ENCODE results near the gene SEL1L2.
"Not testable (repeated sequence)": the region's sequence is repeated elsewhere in the genome, so short reads cannot be mapped to it uniquely, and the experiment has no call there.

Gene SEL1L2

GRCh38 chr20:14000917-14001316 is 10.5 kb upstream of the SEL1L2 start:
- no peaks in the 10 kb centered on the region for H3K36me3 ChIP-seq (ENCODE audit: control insufficient read depth in 4 of 4, insufficient read depth in 4 of 4, low read length in 3 of 4)
- no peak overlapping the region for H3K4me3 ChIP-seq (ENCODE audit: control insufficient read depth in 1 of 7, extremely low read depth in 1 of 7, insufficient read depth in 4 of 7, low read depth in 2 of 7, low read length in 6 of 7)
- H3K4me1 ChIP-seq (ENCODE audit: control extremely low read depth in 1 of 4, control insufficient read depth in 4 of 4, insufficient read depth in 4 of 4, low read length in 3 of 4), result peaks cover 0 to 5% (median 4%) of the 10 kb centered on the region in 4 experiments
- no CpG with 5 or more reads among the region's 1 CpG for WGBS (ENCODE audit: insufficient coverage)
- H3K27ac ChIP-seq (ENCODE audit: insufficient read depth in 1 of 2, low read depth in 1 of 2, low read length in 2 of 2, poor library complexity in 1 of 2, severe bottlenecking in 2 of 2), result no peak overlapping the region
- CTCF ChIA-PET, result no interaction called here
- peaks cover 2 to 23% (median 16%) of the 10 kb centered on the region in 5 experiments for H3K27me3 ChIP-seq (replicated peaks in 2 of 5; ENCODE audit: control insufficient read depth in 4 of 5, insufficient read depth in 5 of 5, low read length in 4 of 5)
- no peak for DNase-seq
- POLR2A ChIA-PET, result no interaction called here
- H3K9me3 ChIP-seq (ENCODE audit: control extremely low read depth in 1 of 5, control insufficient read depth in 4 of 5, insufficient read depth in 2 of 5, low read depth in 1 of 5, low read length in 4 of 5), result no peaks in the 10 kb centered on the region

GRCh38 chr20:13996265-13996664 is 5.9 kb upstream of the SEL1L2 start:
- H3K36me3 ChIP-seq (ENCODE audit: control insufficient read depth in 4 of 4, insufficient read depth in 4 of 4, low read length in 3 of 4), result no peaks in the 10 kb centered on the region
- DNase-seq, result no peak
- peak overlapping the region; percentile 19 to 71 (median 47) for H3K4me3 ChIP-seq (ENCODE audit: control insufficient read depth in 1 of 7, extremely low read depth in 1 of 7, insufficient read depth in 4 of 7, low read depth in 2 of 7, low read length in 6 of 7)
- H3K27me3 ChIP-seq (replicated peaks in 2 of 5; ENCODE audit: control insufficient read depth in 4 of 5, insufficient read depth in 5 of 5, low read length in 4 of 5), result peaks cover 2 to 37% (median 16%) of the 10 kb centered on the region in 5 experiments
- POLR2A ChIA-PET, result no interaction called here
- CTCF ChIA-PET, result no interaction called here
- H3K9me3 ChIP-seq (ENCODE audit: control extremely low read depth in 1 of 5, control insufficient read depth in 4 of 5, insufficient read depth in 2 of 5, low read depth in 1 of 5, low read length in 4 of 5), result peaks cover 1 to 24% (median 13%) of the 10 kb centered on the region in 5 experiments
- H3K4me1 ChIP-seq (ENCODE audit: control extremely low read depth in 1 of 4, control insufficient read depth in 4 of 4, insufficient read depth in 4 of 4, low read length in 3 of 4), result peaks cover 0 to 14% (median 12%) of the 10 kb centered on the region in 4 experiments
- H3K27ac ChIP-seq (ENCODE audit: insufficient read depth in 1 of 2, low read depth in 1 of 2, low read length in 2 of 2, poor library complexity in 1 of 2, severe bottlenecking in 2 of 2), result no peak overlapping the region
- 8% methylated on average over 11 of the region's 13 CpGs for WGBS (ENCODE audit: insufficient coverage)

DNA sequence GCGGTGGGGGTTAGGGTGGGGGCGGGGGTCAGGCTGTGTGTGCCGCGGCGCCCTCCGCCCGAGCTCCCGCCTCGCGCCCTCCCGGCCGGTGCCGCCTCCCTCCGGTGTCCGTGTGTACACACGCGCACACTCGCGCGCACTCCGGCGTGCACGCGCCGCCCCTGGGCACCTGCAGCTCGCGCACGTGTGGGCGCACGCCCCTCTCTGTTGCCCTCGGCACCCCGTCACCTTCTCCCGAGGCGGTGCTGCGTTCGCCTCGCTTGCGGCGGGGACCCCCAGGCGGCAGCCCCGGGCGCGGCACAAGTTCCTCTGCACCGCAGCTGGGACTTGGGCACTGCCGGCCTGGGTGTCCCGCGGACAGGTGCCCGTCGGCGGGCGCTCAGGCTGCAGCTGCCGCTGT is 5.4 kb upstream of the SEL1L2 start:
- ChIA-PET POLR2A (no interaction called here), CTCF (no interaction called here)
- Histone ChIP-seq H3K4me1 (ENCODE audit: control extremely low read depth in 1 of 4, control insufficient read depth in 4 of 4, insufficient read depth in 4 of 4, low read length in 3 of 4) (peaks cover 0 to 14% (median 12%) of the 10 kb centered on the region in 4 experiments), H3K4me3 (ENCODE audit: control insufficient read depth in 1 of 7, extremely low read depth in 1 of 7, insufficient read depth in 4 of 7, low read depth in 2 of 7, low read length in 6 of 7) (peak overlapping the region; percentile 19 to 71 (median 57)), H3K27ac (ENCODE audit: insufficient read depth in 1 of 2, low read depth in 1 of 2, low read length in 2 of 2, poor library complexity in 1 of 2, severe bottlenecking in 2 of 2) (no peak overlapping the region), H3K9me3 (ENCODE audit: control extremely low read depth in 1 of 5, control insufficient read depth in 4 of 5, insufficient read depth in 2 of 5, low read depth in 1 of 5, low read length in 4 of 5) (peaks cover 1 to 24% (median 13%) of the 10 kb centered on the region in 5 experiments), H3K36me3 (ENCODE audit: control insufficient read depth in 4 of 4, insufficient read depth in 4 of 4, low read length in 3 of 4) (no peaks in the 10 kb centered on the region), H3K27me3 (replicated peaks in 2 of 5; ENCODE audit: control insufficient read depth in 4 of 5, insufficient read depth in 5 of 5, low read length in 4 of 5) (peaks cover 2 to 37% (median 16%) of the 10 kb centered on the region in 5 experiments)
- under 1% methylated on average over 36 of the region's 52 CpGs for WGBS (ENCODE audit: insufficient coverage)
- DNase-seq, result peak; percentile 11 to 57 (median 21)

- CTCF ChIA-PET, result interaction anchor here (0.9 kb wide), 1 partner anchor 12 kb away, joined by 3 read pairs; no protein-coding TSS in a partner anchor
- peak within 1 kb of the TSS; percentile 19 to 71 (median 57) for H3K4me3 ChIP-seq (ENCODE audit: control insufficient read depth in 1 of 7, extremely low read depth in 1 of 7, insufficient read depth in 4 of 7, low read depth in 2 of 7, low read length in 6 of 7)
- H3K9me3 ChIP-seq (ENCODE audit: control extremely low read depth in 1 of 5, control insufficient read depth in 4 of 5, insufficient read depth in 2 of 5, low read depth in 1 of 5, low read length in 4 of 5), result peaks cover 1 to 24% (median 13%) of the 10 kb centered on the region in 5 experiments
- peak; percentile 86 to 94 (median 87) for DNase-seq
- peaks cover 2 to 37% (median 16%) of the 10 kb centered on the region in 5 experiments for H3K27me3 ChIP-seq (replicated peaks in 2 of 5; ENCODE audit: control insufficient read depth in 4 of 5, insufficient read depth in 5 of 5, low read length in 4 of 5)
- WGBS (ENCODE audit: insufficient coverage), result 2% methylated on average over 28 of the region's 61 CpGs
- POLR2A ChIA-PET, result no interaction called here
- peaks cover 0 to 14% (median 12%) of the 10 kb centered on the region in 4 experiments for H3K4me1 ChIP-seq (ENCODE audit: control extremely low read depth in 1 of 4, control insufficient read depth in 4 of 4, insufficient read depth in 4 of 4, low read length in 3 of 4)
- no peak within 1 kb of the TSS for H3K27ac ChIP-seq (ENCODE audit: insufficient read depth in 1 of 2, low read depth in 1 of 2, low read length in 2 of 2, poor library complexity in 1 of 2, severe bottlenecking in 2 of 2)
- H3K36me3 ChIP-seq (ENCODE audit: control insufficient read depth in 4 of 4, insufficient read depth in 4 of 4, low read length in 3 of 4), result no peaks in the 10 kb centered on the region
Observed at GRCh38 chr20:13995086-13995665, 4.8 kb upstream of the SEL1L2 start, which contains the start of gene MACROD2. Gene MACROD2 (plus strand): TSS chr20:13995516.

- H3K36me3 ChIP-seq (ENCODE audit: control insufficient read depth in 4 of 4, insufficient read depth in 4 of 4, low read length in 3 of 4); H3K27ac ChIP-seq (ENCODE audit: insufficient read depth in 1 of 2, low read depth in 1 of 2, low read length in 2 of 2, poor library complexity in 1 of 2, severe bottlenecking in 2 of 2); DNase-seq; H3K4me3 ChIP-seq (ENCODE audit: control insufficient read depth in 1 of 7, extremely low read depth in 1 of 7, insufficient read depth in 4 of 7, low read depth in 2 of 7, low read length in 6 of 7); CTCF ChIA-PET; POLR2A ChIA-PET: not testable (repeated sequence)
- H3K4me1 ChIP-seq (ENCODE audit: control extremely low read depth in 1 of 4, control insufficient read depth in 4 of 4, insufficient read depth in 4 of 4, low read length in 3 of 4), result peaks cover 0 to 14% (median 12%) of the 10 kb centered on the region in 4 experiments
- peaks cover 1 to 24% (median 13%) of the 10 kb centered on the region in 5 experiments for H3K9me3 ChIP-seq (ENCODE audit: control extremely low read depth in 1 of 5, control insufficient read depth in 4 of 5, insufficient read depth in 2 of 5, low read depth in 1 of 5, low read length in 4 of 5)
- H3K27me3 ChIP-seq (replicated peaks in 2 of 5; ENCODE audit: control insufficient read depth in 4 of 5, insufficient read depth in 5 of 5, low read length in 4 of 5), result peaks cover 2 to 25% (median 8%) of the 10 kb centered on the region in 5 experiments
- 100% methylated on average over 3 of the region's 5 CpGs for WGBS (ENCODE audit: insufficient coverage)
Observed at GRCh38 chr20:13991955-13992354, 1.5 kb upstream of the SEL1L2 start.

GRCh38 chr20:13991311-13991710 is 897 bp upstream of the SEL1L2 start:
- whole genome bisulfite sequencing (ENCODE audit: insufficient coverage), result no CpG with 5 or more reads among the region's 1 CpG
- peaks cover under 1 to 19% (median 3%) of the 10 kb centered on the region in 5 experiments for H3K27me3 ChIP-seq (replicated peaks in 2 of 5; ENCODE audit: control insufficient read depth in 4 of 5, insufficient read depth in 5 of 5, low read length in 4 of 5)
- H3K27ac ChIP-seq (ENCODE audit: insufficient read depth in 1 of 2, low read depth in 1 of 2, low read length in 2 of 2, poor library complexity in 1 of 2, severe bottlenecking in 2 of 2), result no peak overlapping the region
- no peaks in the 10 kb centered on the region for H3K36me3 ChIP-seq (ENCODE audit: control insufficient read depth in 4 of 4, insufficient read depth in 4 of 4, low read length in 3 of 4)
- no peak overlapping the region for H3K4me3 ChIP-seq (ENCODE audit: control insufficient read depth in 1 of 7, extremely low read depth in 1 of 7, insufficient read depth in 4 of 7, low read depth in 2 of 7, low read length in 6 of 7)
- no peak for DNase-seq
- H3K4me1 ChIP-seq (ENCODE audit: control extremely low read depth in 1 of 4, control insufficient read depth in 4 of 4, insufficient read depth in 4 of 4, low read length in 3 of 4), result peaks cover 0 to 13% (median 12%) of the 10 kb centered on the region in 4 experiments
- H3K9me3 ChIP-seq (ENCODE audit: control extremely low read depth in 1 of 5, control insufficient read depth in 4 of 5, insufficient read depth in 2 of 5, low read depth in 1 of 5, low read length in 4 of 5), result peaks cover 1 to 24% (median 13%) of the 10 kb centered on the region in 5 experiments
- CTCF ChIA-PET, result no interaction called here
- POLR2A ChIA-PET, result no interaction called here

DNA sequence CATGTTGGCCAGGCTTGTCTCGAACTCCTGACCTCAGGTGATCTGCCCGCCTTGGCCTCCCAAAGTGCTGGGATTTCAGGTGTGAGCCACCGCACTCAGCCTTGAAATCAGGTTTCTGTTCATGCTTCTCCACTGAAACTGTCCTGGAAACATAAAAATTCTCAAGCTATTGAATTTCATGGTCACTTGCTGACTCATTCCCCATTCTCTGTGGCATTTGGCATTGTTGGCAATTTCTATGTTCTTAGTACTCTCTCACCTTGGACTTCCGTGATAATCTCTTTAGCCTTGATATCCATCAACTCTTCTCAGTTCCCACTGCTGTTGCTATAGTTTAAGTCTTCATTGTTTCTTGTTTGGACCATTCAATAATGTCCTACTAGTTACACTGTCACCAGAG is 6.2 kb downstream of the SEL1L2 start:
- 75% methylated on average over 4 of the region's 4 CpGs for WGBS (ENCODE audit: insufficient coverage)
- H3K4me3 ChIP-seq (ENCODE audit: control insufficient read depth in 1 of 7, extremely low read depth in 1 of 7, insufficient read depth in 4 of 7, low read depth in 2 of 7, low read length in 6 of 7), result no peak overlapping the region
- no peak overlapping the region for H3K27ac ChIP-seq (ENCODE audit: insufficient read depth in 1 of 2, low read depth in 1 of 2, low read length in 2 of 2, poor library complexity in 1 of 2, severe bottlenecking in 2 of 2)
- no peaks in the 10 kb centered on the region for H3K4me1 ChIP-seq (ENCODE audit: control extremely low read depth in 1 of 4, control insufficient read depth in 4 of 4, insufficient read depth in 4 of 4, low read length in 3 of 4)
- no peak for DNase-seq
- ChIA-PET POLR2A (no interaction called here), CTCF (interaction anchor here (1.1 kb wide), 1 partner anchor 11 kb away, joined by 3 read pairs; the partner anchor contains the start of gene MACROD2)
- peaks cover 0 to 1% (median 0%) of the 10 kb centered on the region in 5 experiments for H3K9me3 ChIP-seq (ENCODE audit: control extremely low read depth in 1 of 5, control insufficient read depth in 4 of 5, insufficient read depth in 2 of 5, low read depth in 1 of 5, low read length in 4 of 5)
- H3K27me3 ChIP-seq (replicated peaks in 2 of 5; ENCODE audit: control insufficient read depth in 4 of 5, insufficient read depth in 5 of 5, low read length in 4 of 5), result no peaks in the 10 kb centered on the region
- no peaks in the 10 kb centered on the region for H3K36me3 ChIP-seq (ENCODE audit: control insufficient read depth in 4 of 4, insufficient read depth in 4 of 4, low read length in 3 of 4)

Data from common myeloid progenitor, CD34-positive (primary cell).